MG63 (cell line): ENCODE results near the gene BNC2. TPM values are rescaled to one million over a fixed set of nuclear protein-coding genes. Genes with fewer than 3 reads are reported as not detected.

Experiments used
- DNase-seq: peaks from one replicate; pipeline ENCODE4 v3.0.0-alpha.2; 2020
- H3K27me3 ChIP-seq: fragments of 250-450 bp; sonication (Bioruptor Pico); 2 replicates; pipeline ENCODE4 v1.5.1; 2020; ENCODE audit warnings: mild to moderate bottlenecking, moderate library complexity
- H3K36me3 ChIP-seq: fragments of 250-450 bp; sonication (Bioruptor Pico); 2 replicates; pipeline ENCODE4 v1.5.1; 2020; ENCODE audit warnings: mild to moderate bottlenecking, moderate library complexity
- H3K4me3 ChIP-seq: fragments of 250-450 bp; sonication (Bioruptor Pico); 2 replicates; pipeline ENCODE4 v1.5.1; 2020; ENCODE audit warnings: mild to moderate bottlenecking, moderate library complexity
- H3K9me3 ChIP-seq: fragments of 250-450 bp; sonication (Bioruptor Pico); 2 replicates; pipeline ENCODE4 v1.5.1; 2020; ENCODE audit warnings: mild to moderate bottlenecking, moderate library complexity
- total RNA-seq: library from RNA; depleted of rRNA; stranded (reverse); fragments of >200 nt; shearing (Covaris generic); gene quantifications from 2 replicates; pipeline ENCODE4 v1.2.3, GENCODE V29; 2014; ENCODE audit warnings: low replicate concordance

The BNC2 gene
- total RNA-seq, 1 experiment from 2014 or later = 38.8 TPM

GRCh38 chr9:16361939-16362338 lies 508.5 kb downstream of the BNC2 start:
- Histone ChIP-seq H3K4me3 (no peak overlapping the region), H3K27me3 (no peaks in the 10 kb centered on the region), H3K9me3 (peaks cover 40% of the 10 kb centered on the region), H3K36me3 (no peaks in the 10 kb centered on the region)
- no peak for DNase-seq

GRCh38 chr9:16361118-16361517 lies 509.4 kb downstream of the BNC2 start:
- Histone ChIP-seq H3K27me3 (no peaks in the 10 kb centered on the region), H3K9me3 (peaks cover 34% of the 10 kb centered on the region), H3K36me3 (no peaks in the 10 kb centered on the region), H3K4me3 (no peak overlapping the region)
- no peak for DNase-seq

- Histone ChIP-seq H3K27me3 (no peaks in the 10 kb centered on the region), H3K4me3 (no peak overlapping the region), H3K9me3 (peaks cover 25% of the 10 kb centered on the region), H3K36me3 (no peaks in the 10 kb centered on the region)
- no peak for DNase-seq
Observed at GRCh38 chr9:16360247-16360646, 510.2 kb downstream of the BNC2 start.
